ENCODE measurements around the gene ZDHHC3.

Gene ZDHHC3

DNA sequence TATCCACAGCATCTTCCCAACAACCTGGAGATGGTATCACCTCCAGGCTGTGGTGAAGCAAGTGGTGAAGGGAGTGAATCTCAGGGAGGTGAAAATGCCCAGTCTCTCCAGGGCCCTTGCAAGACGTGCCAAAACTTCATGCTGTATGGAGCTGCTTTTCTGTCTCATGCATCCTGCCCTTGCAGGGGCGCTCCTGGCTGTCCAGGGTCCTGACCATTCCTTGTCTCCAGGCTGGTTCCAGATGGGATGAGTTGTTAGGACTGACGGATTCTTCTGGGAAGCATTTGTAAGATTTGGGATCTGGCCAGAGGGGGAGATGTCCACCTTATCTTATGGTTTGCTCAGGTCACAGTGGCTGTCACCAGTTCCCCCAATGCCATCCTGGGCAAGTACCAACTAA is 85.7 kb downstream of the ZDHHC3 start:
- DNase-seq, result no peak

DNA sequence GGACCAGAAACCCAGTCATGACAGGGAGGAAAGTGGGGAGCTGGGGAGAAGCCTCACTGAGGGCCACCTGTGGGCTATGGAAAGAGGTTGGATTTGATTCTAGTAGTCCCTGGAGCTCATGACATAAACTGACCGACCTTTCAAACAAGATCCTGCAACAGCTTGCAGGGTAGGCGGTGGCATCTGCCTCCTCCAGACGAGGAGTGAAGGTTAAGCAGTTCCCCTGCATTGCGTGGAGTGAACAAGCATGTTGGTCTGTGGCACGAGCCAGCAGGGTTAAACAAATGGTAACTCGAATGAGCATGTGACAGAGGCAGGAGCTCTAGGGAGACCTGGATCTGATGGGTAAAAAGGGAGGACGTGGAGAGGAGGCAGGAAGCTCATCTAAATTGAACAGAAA is 88.9 kb downstream of the ZDHHC3 start:
- DNase-seq, result no peak

DNA sequence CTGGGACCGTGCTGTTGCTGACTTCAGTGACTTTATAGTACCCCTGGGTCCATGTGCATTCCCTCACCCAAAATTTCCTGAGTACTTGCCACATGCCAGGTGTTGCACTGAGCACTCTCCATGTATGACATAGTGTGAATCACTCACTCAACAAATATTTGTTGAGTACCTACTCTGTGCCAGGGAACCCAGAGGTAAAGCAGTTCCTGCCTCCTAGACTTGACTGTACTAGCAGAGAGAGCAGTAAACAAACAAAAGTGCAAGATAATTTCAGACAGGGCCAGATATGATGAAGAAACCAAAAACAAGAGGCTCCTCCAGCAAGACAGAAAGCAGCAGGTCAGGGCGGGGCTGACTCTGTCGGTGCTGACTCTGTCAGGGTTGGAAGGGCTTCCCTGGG is 89.4 kb downstream of the ZDHHC3 start:
- peak; percentile 35 for DNase-seq

DNA sequence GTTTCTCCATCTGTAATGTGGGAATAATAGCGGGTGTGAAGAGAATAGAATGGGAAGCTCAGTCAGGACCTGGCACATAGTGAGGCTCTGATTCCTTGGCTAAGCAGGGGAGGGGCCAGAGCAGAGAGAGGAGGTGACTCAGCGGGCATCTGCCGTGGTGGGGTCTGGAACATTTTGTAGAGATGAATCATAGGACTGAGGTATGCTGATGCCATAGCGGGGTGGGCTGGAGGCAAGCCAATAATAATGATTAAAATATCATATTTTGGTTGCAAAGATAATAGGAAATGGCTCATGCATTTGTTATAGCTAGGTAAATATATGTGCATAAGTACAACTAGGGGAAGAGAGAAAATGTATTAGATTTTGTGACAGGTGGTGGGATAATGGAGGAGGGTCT is 90.4 kb downstream of the ZDHHC3 start:
- peak; percentile 30 for DNase-seq

DNA sequence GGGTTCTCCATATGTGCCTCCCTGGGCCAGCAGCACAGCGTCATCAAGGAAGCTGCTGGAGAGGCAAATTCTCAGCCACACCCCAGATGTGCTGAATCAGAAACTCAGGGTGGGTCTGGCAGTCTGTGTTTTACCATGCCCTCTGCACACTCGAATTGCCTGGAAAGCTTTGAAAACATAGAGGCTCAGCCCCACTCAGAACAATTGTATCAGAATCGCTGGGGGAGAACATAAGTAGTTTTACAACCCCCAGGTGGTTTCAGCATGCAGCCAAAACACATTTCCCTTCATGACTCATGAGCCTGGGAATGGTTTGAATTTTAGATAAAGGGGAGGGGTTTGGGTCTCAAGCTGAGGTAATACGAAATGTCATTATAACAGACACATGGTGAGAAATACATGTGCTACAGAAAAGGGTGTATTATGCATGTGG is 92.0 kb downstream of the ZDHHC3 start:
- peak; percentile 79 for DNase-seq

DNA sequence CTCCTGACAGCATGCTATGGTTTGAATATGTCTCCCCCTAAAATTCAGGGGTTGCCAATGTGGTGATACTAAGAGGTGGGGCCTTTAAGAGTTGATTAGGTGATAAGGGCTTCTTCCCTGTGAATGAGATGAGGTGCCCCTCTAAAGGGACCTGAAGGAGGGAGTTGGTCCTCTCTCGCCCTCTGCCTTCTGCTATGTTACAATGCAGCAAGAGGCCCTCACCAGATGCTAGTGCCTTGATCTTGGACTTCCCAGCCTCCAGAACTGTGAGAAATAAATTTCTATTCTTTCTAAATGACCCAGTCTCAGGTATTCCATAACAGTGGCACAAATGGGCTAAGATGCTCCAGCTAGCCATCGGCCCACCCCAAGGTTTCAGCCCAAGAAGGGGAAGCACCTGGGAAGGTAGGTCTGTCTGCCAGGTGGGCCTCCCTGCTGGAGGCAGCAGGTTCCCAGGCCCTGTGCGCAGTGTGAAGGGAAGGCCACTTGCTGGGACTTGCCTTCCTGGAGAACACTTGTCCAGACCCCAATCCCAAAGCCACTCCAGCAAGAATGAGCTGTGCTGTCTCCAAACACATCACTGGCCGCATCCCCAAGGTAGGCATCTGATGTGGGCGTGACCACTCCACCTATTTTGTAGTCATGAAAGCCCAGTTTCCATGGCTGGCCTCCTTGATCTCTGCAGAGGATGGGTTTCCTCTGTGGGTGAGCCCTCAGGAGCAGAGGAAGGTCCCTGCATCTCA is 92.6 kb downstream of the ZDHHC3 start:
- DNase-seq, result no peak

DNA sequence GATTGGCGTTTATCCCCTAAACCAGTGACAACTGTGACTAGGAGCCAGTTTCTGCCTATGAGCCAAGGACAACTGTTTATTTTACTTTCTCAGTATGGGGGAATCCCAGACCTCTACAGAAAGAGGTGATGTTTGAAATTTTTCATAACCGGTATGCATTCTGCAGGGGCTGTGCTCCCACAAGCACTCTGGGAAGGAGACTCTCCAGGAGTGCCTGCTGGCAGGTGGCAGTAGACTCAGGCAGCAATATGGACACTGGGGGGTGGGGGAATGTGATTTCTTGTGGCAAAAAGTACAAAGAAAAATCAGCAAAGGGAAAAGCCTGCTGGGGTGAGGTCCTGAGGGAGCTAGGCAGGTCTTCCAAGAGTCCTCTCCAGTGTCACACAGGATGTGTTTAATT is 95.7 kb downstream of the ZDHHC3 start:
- DNase-seq, result peak; percentile 7

DNA sequence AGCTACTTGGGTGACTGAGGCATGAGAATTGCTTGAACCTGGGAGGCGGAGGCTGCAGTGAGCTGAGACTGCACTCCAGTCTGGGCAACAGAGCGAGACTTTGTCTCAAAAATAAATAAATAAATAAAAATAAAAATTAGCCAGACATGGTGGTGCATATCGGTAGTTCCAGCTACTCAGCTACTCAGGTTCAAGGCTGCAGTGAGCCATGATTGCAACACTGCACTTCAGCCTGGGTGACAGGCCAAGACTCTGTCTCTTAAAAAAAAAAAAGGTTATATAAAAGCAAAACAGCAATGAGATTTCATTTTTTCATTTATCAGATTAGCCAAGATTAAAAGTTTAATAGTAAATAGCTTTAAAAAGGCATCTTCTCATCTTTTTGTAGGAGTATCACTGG is 98.6 kb downstream of the ZDHHC3 start:
- DNase-seq, result no peak

DNA sequence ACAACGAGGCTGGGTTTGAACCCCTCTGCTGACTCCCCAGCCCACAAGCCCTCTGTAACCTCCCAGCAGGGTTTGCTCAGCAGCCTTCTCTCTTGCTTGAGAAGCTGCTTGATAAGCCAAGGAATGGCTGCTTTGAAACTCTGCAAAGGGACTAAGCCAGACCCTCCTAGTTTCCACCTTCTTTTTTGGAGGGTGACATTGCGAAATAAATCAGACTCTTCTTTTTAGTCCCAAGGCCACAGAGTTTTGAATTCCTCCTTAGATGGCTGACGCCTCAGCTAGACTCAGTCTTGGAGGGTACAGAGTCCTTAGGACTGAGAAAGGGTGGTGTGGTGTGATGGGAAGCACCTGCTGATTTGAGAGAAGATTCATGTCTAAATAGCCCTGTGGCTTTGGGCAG is 100.4 kb downstream of the ZDHHC3 start:
- no peak for DNase-seq

Measured in NCI-H69 (cell line).